Measurements from ENCODE around the gene MS4A12.
"Not testable (repeated sequence)": the region's sequence is repeated elsewhere in the genome, so short reads cannot be mapped to it uniquely, and the experiment has no call there.

The MS4A12 gene, protein sequence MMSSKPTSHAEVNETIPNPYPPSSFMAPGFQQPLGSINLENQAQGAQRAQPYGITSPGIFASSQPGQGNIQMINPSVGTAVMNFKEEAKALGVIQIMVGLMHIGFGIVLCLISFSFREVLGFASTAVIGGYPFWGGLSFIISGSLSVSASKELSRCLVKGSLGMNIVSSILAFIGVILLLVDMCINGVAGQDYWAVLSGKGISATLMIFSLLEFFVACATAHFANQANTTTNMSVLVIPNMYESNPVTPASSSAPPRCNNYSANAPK

GRCh38 chr11:60492488-60493009, at the start of gene MS4A12:
Gene MS4A12, plus strand, starts transcription at chr11:60492778. Its CDS starts 4,541 bp downstream, at chr11:60497319.
- DNase-seq (ENCODE audit: low spot score): no peak

DNA sequence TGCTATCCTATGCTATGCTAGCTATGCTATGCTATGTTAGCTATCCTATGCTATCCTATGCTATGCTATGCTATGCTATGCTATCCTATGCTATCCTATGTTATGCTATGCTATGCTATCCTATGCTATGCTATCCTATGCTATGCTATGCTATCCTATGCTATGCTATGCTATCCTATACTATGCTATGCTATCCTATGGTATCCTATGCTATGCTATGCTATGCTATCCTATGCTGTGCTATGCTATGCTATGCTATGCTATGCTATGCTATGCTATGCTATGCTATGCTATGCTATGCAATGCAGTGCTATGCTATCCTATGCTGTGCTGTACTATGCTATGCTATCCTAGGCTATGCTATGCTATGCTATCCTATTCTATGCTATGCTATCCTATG, 45.5 kb upstream of the MS4A12 start:
- no peak for DNase-seq (ENCODE audit: low spot score)

DNA sequence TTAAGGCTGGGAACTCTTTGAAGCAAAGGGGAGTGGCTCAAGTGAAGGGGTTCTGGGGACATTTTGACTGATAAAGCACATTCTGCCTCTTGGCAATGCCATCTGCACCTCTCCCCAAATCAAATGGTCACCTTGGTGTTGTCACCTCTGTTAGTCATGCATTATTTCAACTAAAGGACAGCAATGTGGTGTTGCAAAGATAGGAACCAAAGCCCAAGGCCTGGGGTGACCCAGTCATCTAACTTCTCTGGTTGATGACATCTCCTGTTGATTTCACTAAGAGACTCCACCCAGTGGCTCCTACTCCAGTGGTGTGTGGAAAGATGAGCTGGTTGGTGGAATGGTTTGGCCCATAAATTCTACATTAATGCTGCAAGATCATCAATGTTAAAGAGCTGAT, 44.7 kb upstream of the MS4A12 start:
- DNase-seq (ENCODE audit: low spot score): no peak

GRCh38 chr11:60451185-60451584, 41.4 kb upstream of the MS4A12 start:
- not testable (repeated sequence) for DNase-seq (ENCODE audit: low spot score)

DNA sequence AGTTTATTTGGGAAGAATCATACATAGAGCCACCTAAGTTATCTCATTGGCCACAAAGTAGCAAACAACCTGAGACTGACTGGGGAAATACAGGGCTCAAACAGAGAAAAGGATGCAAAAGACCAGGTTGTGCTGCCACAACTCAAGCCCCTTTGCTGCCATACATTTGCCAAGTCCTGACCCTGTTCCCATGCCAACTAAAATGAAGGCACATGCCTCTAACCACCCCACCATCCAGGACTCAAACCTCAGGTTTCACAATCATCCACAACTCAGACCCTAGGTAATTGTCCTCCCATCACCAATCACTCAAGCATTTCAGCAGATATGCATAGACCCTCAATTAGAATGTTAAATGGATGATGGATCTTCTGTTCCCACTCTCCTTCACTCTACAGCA, 38.4 kb upstream of the MS4A12 start:
- DNase-seq (ENCODE audit: low spot score): no peak

DNA sequence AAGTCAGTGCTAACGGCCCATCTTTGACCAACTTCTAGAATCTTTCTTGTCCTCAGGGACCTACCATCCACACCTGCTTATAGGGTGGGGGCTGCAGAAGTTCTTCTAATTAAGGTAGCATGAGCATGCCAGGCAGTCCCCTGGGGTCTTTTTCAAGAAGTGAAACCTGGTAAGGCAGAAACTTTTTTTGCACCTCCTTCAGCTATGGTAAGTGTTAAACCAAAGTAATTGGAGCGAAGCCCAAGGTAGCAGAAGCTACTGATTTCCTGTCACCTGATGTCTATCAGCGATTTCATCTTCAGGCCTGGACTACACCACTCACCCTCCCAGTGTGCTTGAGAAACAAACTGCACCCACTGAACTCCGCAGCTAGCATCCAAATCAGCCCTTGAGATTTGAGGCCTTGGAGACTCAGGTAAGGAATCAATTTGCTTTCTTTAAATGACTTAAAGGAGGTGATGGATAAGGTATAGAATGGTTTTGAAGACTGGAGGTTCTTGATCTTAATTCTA, 37.0 kb upstream of the MS4A12 start, which contains the start of gene MS4A1:
Gene MS4A1, plus strand, starts transcription at position 317 of the 512 bp plus-strand sequence. CDS start 6,528 bp downstream, outside the sequence.
- no peak for DNase-seq (ENCODE audit: low spot score)

- DNase-seq (ENCODE audit: low spot score): no peak
Measured at GRCh38 chr11:60457576-60457975, 35.0 kb upstream of the MS4A12 start.

DNA sequence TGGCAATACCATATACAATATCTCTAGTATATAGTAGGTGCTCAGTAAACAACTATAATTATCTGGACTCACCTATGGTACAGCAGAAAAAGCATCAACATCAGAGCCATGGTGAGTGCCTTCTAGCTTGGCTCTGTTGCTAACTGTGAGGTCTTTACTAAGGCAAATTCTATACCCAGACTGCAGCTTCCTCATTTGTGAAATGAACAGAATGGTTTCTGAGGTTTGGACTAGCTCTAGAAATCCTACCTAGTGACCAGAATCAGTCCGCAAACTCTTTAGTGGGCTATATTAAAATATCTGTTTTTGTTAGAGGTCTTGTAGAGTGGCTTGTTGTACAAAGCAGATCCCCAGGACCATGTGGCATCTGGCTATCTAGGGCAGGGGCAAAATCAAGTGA, 33.2 kb upstream of the MS4A12 start:
- no peak for DNase-seq (ENCODE audit: low spot score)

DNA sequence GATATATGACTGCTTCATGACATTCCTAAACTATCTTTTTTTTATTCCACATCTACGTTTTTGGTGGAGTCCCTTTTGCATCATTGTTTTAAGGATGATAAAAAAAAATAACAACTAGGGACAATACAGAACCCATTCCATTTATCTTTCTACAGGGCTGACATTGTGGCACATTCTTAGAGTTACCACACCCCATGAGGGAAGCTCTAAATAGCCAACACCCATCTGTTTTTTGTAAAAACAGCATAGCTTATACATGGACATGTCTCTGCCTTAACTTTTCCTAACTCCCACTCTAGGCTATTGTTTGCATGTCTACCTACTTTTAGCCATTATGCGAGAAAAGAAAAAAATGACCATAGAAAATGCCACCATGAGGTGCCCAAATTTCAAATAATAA, 23.7 kb upstream of the MS4A12 start:
- DNase-seq (ENCODE audit: low spot score): no peak

DNA sequence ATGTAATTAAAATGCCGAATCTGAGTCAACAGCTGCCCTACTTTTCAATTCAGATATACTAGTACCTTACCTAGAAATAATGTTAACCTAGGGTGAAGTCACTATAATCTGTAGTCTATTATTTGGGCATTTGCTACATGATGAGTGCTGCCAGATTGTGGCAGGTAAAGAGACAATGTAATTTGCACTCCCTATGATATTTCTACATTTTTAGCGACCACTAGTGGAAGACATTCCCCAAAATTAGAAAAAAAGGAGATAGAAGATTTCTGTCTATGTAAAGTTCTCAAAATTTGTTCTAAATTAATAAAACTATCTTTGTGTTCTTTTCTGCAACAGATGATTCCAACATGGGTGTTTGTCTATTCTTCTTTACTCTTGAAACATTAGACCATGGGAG, 22.9 kb upstream of the MS4A12 start:
- no peak for DNase-seq (ENCODE audit: low spot score)

- peak; percentile 22 for DNase-seq (ENCODE audit: low spot score)
Measured at GRCh38 chr11:60477035-60477445, 15.5 kb upstream of the MS4A12 start.

GRCh38 chr11:60482361-60482760, 10.2 kb upstream of the MS4A12 start:
- peak; percentile 12 for DNase-seq (ENCODE audit: low spot score)

DNA sequence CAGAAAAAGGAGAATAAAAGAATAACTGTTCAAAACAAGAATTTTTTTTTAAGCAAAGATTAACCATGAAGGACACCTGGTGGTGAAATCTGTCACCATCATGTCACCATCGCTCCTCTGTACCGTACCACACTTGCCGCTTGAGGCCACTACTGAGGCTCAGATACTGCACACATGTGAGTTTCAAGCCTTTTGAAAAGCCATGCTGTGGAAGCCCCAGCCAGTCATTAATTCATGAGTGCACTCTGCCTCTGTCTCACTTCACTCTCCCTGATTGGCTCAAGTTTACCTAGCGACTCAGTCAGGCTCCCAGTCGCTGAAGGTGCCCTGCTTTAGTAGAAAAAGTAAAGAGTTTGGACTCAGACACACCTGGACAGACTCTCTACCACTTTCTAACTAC, 6.6 kb upstream of the MS4A12 start:
- DNase-seq (ENCODE audit: low spot score): no peak

DNA sequence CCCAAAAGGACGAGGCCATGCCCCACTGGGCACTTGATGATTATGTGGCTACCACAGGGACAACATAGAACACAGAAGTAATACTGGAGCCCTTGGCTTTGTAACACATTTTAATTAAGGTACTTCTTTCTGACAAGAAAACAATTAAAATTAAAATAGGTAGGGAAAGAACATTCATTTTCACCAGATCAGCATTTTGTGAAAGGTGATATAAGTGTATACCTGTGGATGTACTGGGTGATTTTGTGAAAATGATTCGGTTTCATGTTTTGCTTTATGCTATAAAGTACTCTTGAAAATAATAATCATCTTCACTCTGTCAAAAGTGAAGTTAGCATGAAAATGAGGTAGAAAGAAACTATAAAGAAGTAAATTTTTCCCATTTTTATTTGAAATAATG, 876 bp downstream of the MS4A12 start:
- no peak for DNase-seq (ENCODE audit: low spot score)

- DNase-seq (ENCODE audit: low spot score): peak; percentile 9
Measured at GRCh38 chr11:60498399-60498798, 5.8 kb downstream of the MS4A12 start.

- DNase-seq (ENCODE audit: low spot score): peak; percentile 26
Measured at GRCh38 chr11:60498853-60499252, 6.3 kb downstream of the MS4A12 start.

GRCh38 chr11:60500276-60500910, 7.8 kb downstream of the MS4A12 start:
- no peak for DNase-seq (ENCODE audit: low spot score)

DNA sequence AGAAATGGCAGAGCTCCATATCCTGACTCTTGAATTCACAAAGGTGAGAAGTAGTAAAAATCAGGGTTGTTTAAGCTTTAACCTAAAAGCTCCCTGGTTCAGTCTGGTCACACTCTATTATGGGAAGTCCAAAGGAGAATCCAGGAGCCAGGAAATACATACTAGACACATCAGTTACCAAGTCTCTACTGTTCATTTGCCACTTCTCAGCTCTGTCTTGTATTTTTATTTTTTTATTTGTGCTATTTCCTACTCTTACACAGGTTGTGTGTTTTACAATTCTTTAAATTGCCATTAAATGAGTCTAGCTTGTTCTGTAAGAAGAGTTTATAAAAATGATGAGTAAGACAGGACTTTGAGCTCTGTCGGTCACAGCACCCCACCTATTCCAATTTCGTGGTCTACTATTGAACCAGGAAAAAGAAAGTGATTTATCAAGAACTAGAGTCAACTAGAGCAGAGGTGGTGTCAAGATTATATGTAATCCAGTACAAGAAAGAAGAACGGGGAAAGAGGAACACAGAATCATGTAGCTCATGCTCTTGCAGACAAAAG, 9.7 kb downstream of the MS4A12 start:
- DNase-seq (ENCODE audit: low spot score): no peak

- no peak for DNase-seq (ENCODE audit: low spot score)
Measured at GRCh38 chr11:60504219-60504905, 11.8 kb downstream of the MS4A12 start.

GRCh38 chr11:60509609-60510008, 17.0 kb downstream of the MS4A12 start:
- not testable (repeated sequence) for DNase-seq (ENCODE audit: low spot score)

GRCh38 chr11:60510209-60510608, 17.6 kb downstream of the MS4A12 start:
- DNase-seq (ENCODE audit: low spot score): not testable (repeated sequence)

DNA sequence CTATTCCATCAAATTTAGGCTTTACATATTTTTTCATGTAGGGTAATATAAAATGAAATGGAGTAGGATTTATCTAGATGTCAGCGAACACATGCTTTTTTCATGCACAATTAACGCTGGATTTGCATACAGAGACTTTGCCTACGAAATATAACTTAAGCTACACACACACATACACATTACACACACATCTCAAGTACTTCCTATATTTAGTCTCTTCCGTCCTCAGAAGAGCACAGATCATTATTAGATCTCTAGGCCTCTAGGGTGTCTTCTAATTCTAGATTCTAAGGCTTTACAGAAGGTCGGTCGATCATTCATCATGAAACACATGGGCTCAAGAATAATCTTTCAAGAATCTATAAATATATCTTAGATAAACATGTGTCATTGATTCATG, 18.8 kb downstream of the MS4A12 start:
- DNase-seq (ENCODE audit: low spot score): no peak

Measured in pons (tissue), 1 donor.